Panc1 (cell line): ENCODE data around the gene ZNF71.

ENCODE experiments used
- CTCF ChIP-seq: fragments of 450-650 bp; IDR thresholded peaks from 2 replicates; pipeline ENCODE4 v1.5.1; 2017; ENCODE audit warnings: mild to moderate bottlenecking
- POLR2AphosphoS5 ChIP-seq: IDR thresholded peaks from 2 replicates; pipeline ENCODE4 v1.6.1; 2012; ENCODE audit warnings: mild to moderate bottlenecking, low read depth, low read length, moderate library complexity
- REST ChIP-seq, 2 experiments: IDR thresholded peaks; 2 replicates each; pipeline ENCODE4 v1.6.1; 2011 to 2012; ENCODE audit warnings: low read depth in 2 of 2, control low read depth in 1 of 2, low read length in 1 of 2, mild to moderate bottlenecking in 1 of 2, moderate library complexity in 1 of 2; ENCODE audit not compliant: insufficient read depth in 1 of 2
- SIN3A ChIP-seq: IDR thresholded peaks from 2 replicates; pipeline ENCODE4 v1.6.1; 2012; ENCODE audit warnings: low read depth, mild to moderate bottlenecking, low read length, moderate library complexity, borderline replicate concordance; ENCODE audit not compliant: insufficient read depth
- TCF7L2 ChIP-seq: IDR thresholded peaks from 2 replicates; pipeline ENCODE4 v1.6.1; 2011; ENCODE audit warnings: mild to moderate bottlenecking, low read depth, low read length, inconsistent platforms

GRCh38 chr19:56625708-56626107 lies 30.6 kb downstream of the ZNF71 start:
- TF ChIP-seq CTCF (no peak), POLR2AphosphoS5 (no peak), REST (IDR thresholded peaks at IDR 0.05; ENCODE audit: insufficient read depth in 1 of 2, low read depth in 2 of 2, low read length in 1 of 2) (no peak), TCF7L2 (no peak), SIN3A (no peak)
